Measurements from ENCODE around the gene GNAQ. TPM values are rescaled to one million over a fixed set of nuclear protein-coding genes. Genes with fewer than 3 reads are reported as not detected.

The GNAQ gene
- polyA plus RNA-seq, 2 of the 4 experiments (the other 2 are of a cell fraction): 17.9 to 60.0 TPM

DNA sequence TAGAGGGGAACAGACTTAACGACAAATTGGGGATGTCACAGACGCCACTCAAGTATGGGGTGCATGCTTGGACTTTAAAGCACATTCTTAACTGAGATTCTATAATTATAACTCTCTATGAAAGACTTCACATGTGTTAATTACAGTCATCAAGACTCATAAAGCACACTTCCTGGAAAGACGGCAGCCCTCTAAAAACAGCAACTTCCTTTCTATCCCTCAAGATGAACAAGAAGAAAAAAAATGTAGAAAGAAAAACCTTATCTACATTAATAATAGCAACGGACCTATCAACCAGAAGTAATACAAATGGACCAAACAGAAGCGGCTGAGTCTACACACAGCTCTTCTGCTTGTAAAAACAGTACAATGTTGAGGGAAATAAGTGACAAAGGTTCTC lies 21.2 kb downstream of the GNAQ start (continued):
- TF ChIP-seq HOXA7 (CRISPR knock-in tag; IDR thresholded peaks at IDR 0.05): no peak

DNA sequence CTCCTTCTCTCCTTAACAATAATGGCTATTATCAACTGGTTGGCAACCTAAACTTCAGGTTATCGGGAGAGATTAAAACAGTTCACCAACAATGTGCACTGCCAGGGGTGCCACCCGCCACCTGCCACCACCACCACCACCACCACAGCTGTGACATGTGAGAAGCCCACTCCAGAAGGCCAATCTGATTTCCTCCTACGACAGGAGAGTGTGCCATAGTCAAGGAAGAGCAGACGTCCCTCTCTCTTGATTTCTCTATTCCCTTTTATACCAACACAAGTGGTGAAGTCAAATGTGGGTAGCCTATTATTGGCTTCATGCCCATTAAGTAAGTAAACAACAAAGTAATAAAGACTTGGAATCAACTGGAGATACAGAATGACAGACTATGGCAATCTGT lies 22.4 kb downstream of the GNAQ start:
- ATAC-seq (no peak), DNase-seq (ENCODE audit: low read depth in 1 of 2, low spot score in 1 of 2) (no peak), FAIRE-seq (no peak)
- no peak overlapping the region for H3K4me3 ChIP-seq
- H3K27ac ChIP-seq: no peak overlapping the region
- ChIA-PET CTCF (no interaction called here), POLR2A (no interaction called here)
- 90% methylated on average over 4 of the region's 4 CpGs for WGBS (ENCODE audit: missing lambda C conversion rate)
- H3K9me3 ChIP-seq: no peaks in the 10 kb centered on the region
- TF ChIP-seq CBX8 (IDR thresholded peaks at IDR 0.05) (no peak), ZC3H11A (IDR thresholded peaks at IDR 0.05) (no peak), EHMT2 (IDR thresholded peaks at IDR 0.05; ENCODE audit: low read depth) (no peak)
- H3K4me2 ChIP-seq: no peak overlapping the region
- H3K4me1 ChIP-seq: peaks cover 42% of the 10 kb centered on the region

DNA sequence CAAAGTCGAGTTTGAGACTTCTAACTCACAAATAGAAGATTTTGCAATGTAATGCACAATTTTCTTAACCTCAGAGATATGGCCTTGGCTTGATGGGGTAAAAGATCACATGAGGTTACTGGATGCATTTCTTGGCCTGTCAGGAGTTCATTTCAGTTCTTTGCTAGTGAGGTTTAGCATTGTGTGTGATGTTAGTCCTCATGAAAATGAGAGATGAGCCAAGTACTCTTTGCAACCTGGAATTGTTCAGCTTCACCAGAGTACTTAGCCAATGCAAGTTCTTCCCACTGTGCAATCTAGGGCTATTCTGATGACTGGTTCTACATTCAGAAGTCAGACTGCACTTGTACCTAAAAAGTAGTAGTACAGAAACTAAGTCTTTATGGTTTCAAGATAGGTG lies 24.9 kb downstream of the GNAQ start:
- no peak for TF ChIP-seq KDM5A (IDR thresholded peaks at IDR 0.05)
- no peak for TF ChIP-seq ZSCAN20 (CRISPR knock-in tag; IDR thresholded peaks at IDR 0.05)
- no peak for TF ChIP-seq JUNB (IDR thresholded peaks at IDR 0.05)
- TF ChIP-seq POLR2A (IDR thresholded peaks at IDR 0.05; ENCODE audit: low read length): no peak
- H3K4me1 ChIP-seq: peaks cover 51% of the 10 kb centered on the region
- ChIA-PET CTCF (interaction anchor here (1.7 kb wide), 1 partner anchor 29 kb away, joined by 6 read pairs; no protein-coding TSS in a partner anchor), POLR2A (no interaction called here)
- H3K4me3 ChIP-seq: no peak overlapping the region
- H3K27ac ChIP-seq: no peak overlapping the region
- FAIRE-seq (no peak), DNase-seq (ENCODE audit: low read depth in 1 of 2, low spot score in 1 of 2) (no peak), ATAC-seq (no peak)
- WGBS (ENCODE audit: missing lambda C conversion rate): 20% methylated on average over 1 of the region's 1 CpG
- H3K4me2 ChIP-seq: no peak overlapping the region
- no peaks in the 10 kb centered on the region for H3K9me3 ChIP-seq

DNA sequence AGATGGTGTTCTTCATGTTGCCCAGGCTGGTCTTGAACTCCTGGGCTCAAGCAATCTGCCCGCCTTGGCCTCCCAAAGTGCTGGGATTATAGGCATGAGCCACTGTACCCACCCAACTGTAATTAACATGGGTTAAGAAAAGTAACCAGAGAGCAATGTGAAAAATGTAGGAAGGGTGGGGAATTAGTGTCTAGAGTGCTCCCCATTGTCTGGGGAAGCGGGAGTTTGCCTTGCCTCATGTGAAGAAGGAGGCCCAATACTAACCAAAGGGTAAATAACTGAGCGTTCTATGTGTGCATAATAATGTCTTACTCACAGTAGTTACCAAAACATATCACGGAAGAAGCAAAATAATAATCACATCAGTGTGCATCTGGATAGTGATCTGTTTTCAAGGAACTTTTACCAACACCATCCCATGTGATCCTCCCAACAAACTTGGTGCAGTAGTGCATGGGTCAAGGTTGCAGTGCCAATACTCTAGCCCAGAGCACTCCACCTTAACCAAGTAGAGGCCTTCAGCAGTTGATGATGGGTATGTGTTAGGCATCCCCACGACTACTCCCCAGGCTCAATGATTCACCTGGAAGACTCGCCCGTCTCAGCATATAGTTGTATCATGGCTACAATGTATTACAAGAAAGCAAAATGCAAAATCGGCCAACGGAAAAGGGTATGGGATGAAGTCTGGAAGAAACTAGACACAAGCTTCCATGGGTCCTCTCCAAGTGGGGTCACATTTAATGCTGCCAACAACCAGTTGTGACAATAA lies 26.2 kb downstream of the GNAQ start:
- Histone ChIP-seq H3K4me2 (peak overlapping the region; percentile 61), H3K4me1 (peaks cover 47% of the 10 kb centered on the region), H3K9me3 (no peaks in the 10 kb centered on the region), H3K27ac (no peak overlapping the region; a peak in 1 of 6 replicates), H3K4me3 (no peak overlapping the region)
- ChIA-PET CTCF (interaction anchor here (1.6 kb wide), 1 partner anchor 28 kb away, joined by 6 read pairs; no protein-coding TSS in a partner anchor), POLR2A (no interaction called here)
- DNase-seq (ENCODE audit: low read depth in 1 of 2, low spot score in 1 of 2): no peak
- no peak for FAIRE-seq
- TF ChIP-seq ZFP36 (IDR thresholded peaks at IDR 0.05; ENCODE audit: borderline replicate concordance, partially characterized antibody): no peak
- no peak for TF ChIP-seq GATA3 (IDR thresholded peaks at IDR 0.05; ENCODE audit: borderline replicate concordance)
- no peak for TF ChIP-seq POLR2AphosphoS2 (conservative IDR thresholded peaks at IDR 0.05; ENCODE audit: low read length)
- TF ChIP-seq RNF2 (IDR thresholded peaks at IDR 0.05; ENCODE audit: borderline replicate concordance, low read depth): no peak
- TF ChIP-seq MAFK (IDR thresholded peaks at IDR 0.05; ENCODE audit: partially characterized antibody): no peak
- TF ChIP-seq, protein P1, sequence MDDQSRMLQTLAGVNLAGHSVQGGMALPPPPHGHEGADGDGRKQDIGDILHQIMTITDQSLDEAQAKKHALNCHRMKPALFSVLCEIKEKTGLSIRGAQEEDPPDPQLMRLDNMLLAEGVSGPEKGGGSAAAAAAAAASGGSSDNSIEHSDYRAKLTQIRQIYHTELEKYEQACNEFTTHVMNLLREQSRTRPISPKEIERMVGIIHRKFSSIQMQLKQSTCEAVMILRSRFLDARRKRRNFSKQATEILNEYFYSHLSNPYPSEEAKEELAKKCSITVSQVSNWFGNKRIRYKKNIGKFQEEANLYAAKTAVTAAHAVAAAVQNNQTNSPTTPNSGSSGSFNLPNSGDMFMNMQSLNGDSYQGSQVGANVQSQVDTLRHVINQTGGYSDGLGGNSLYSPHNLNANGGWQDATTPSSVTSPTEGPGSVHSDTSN (IDR thresholded peaks at IDR 0.05): no peak
- TF ChIP-seq SREBF2 (IDR thresholded peaks at IDR 0.05): no peak
- TF ChIP-seq EHF (CRISPR knock-in tag; IDR thresholded peaks at IDR 0.05): no peak
- no peak for TF ChIP-seq RFX5 (IDR thresholded peaks at IDR 0.05)
- no peak for TF ChIP-seq NPAS2 (CRISPR knock-in tag; IDR thresholded peaks at IDR 0.05; ENCODE audit: borderline replicate concordance)
- no peak for TF ChIP-seq CEBPB (IDR thresholded peaks at IDR 0.05)
- TF ChIP-seq MYC (IDR thresholded peaks at IDR 0.05; ENCODE audit: borderline replicate concordance, low read length): no peak
- TF ChIP-seq POLR2A (IDR thresholded peaks at IDR 0.05; ENCODE audit: low read length): no peak
- no peak for TF ChIP-seq ESRRA (IDR thresholded peaks at IDR 0.05; ENCODE audit: borderline replicate concordance, low read length)
- TF ChIP-seq NFE2L2 (conservative IDR thresholded peaks at IDR 0.05; ENCODE audit: low read length): no peak
- no peak for TF ChIP-seq NR3C1 (IDR thresholded peaks at IDR 0.05)
- no peak for TF ChIP-seq EP300 (IDR thresholded peaks at IDR 0.05)
- no peak for TF ChIP-seq RAD21 (conservative IDR thresholded peaks at IDR 0.05 in 1 of 2, IDR thresholded peaks at IDR 0.05 in 1 of 2)
- no peak for TF ChIP-seq FOSB (CRISPR knock-in tag; IDR thresholded peaks at IDR 0.05)
- no peak for TF ChIP-seq MAZ (IDR thresholded peaks at IDR 0.05; ENCODE audit: borderline replicate concordance, low read depth, low read length)
- peak in 1 of 2 experiments; percentile 17; a peak in 1 of 6 replicates for ATAC-seq
- WGBS (ENCODE audit: missing lambda C conversion rate): 82% methylated on average over 9 of the region's 9 CpGs
